ENCODE data around the gene KCNJ6. TPM values are rescaled to one million over a fixed set of nuclear protein-coding genes. Genes with fewer than 3 reads are reported as not detected.

Gene KCNJ6
- total RNA-seq, 1 experiment from 2014 or later = 1.2 TPM

DNA sequence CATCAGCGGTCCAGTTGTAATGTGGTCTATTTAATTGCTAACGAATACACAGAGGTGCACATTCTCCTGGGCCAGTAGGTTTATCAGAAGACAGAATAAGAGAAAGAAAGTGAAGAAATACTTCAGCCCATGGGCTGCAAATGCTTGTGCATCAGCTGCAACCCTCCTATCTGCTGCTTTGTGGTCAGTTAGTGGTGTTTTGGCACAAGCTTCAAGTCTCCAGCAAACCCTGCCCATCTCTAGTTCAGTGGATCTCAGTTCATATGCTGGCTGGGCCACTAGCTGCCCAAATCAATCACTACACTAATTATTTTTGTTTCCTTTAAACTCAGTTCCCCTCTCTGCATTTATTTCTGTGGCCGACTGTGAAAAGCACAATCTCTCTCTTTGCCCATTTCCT is 124.2 kb downstream of the KCNJ6 start:
- Mint-ChIP-seq H3K4me1 (peaks cover 3 to 7% of the 10 kb centered on the region in 2 experiments; a peak in 3 of 4 replicates), H3K9me3 (peaks cover 0 to 3% of the 10 kb centered on the region in 2 experiments; a peak in 1 of 5 replicates), H3K27ac (no peak overlapping the region), H3K36me3 (ENCODE audit: insufficient read depth in 1 of 3, low read depth in 3 of 3) (no peaks in the 10 kb centered on the region), H3K4me3 (no peak overlapping the region), H3K27me3 (ENCODE audit: low read depth) (no peaks in the 10 kb centered on the region; the same call in 1 of the 2 replicates)
- WGBS (ENCODE audit: extremely low coverage, insufficient read length, low lambda C conversion rate) = no CpG with 5 or more reads among the region's 3 CpGs
- no peak overlapping the region for H4K91ac ChIP-seq (ENCODE audit: insufficient read length, low read depth, low read length)
- H3K23ac ChIP-seq (ENCODE audit: insufficient read length, low read depth, low read length) = no peak overlapping the region
- H2BK5ac ChIP-seq (ENCODE audit: insufficient read length, low read length) = no peak overlapping the region
- H2BK15ac ChIP-seq (ENCODE audit: low read depth, low read length) = no peak overlapping the region
- H2AFZ ChIP-seq (ENCODE audit: low read length) = no peak overlapping the region
- no peak overlapping the region for H2BK120ac ChIP-seq (ENCODE audit: low read depth, low read length, poor library complexity, severe bottlenecking)
- no peak overlapping the region for H3K27ac ChIP-seq (ENCODE audit: insufficient read length, low read depth, low read length)
- no peak overlapping the region for H3K14ac ChIP-seq (ENCODE audit: insufficient read depth, low read length)
- no peaks in the 10 kb centered on the region for H4K20me1 ChIP-seq (ENCODE audit: control insufficient read depth, insufficient read depth, insufficient read length)
- no peak overlapping the region for H2BK20ac ChIP-seq (ENCODE audit: low read depth, low read length, poor library complexity, severe bottlenecking)
- no peak overlapping the region for H2AK5ac ChIP-seq (ENCODE audit: insufficient read length, low read length)
- H2BK12ac ChIP-seq (ENCODE audit: insufficient read length, low read depth, low read length) = no peak overlapping the region
- H3K4ac ChIP-seq (ENCODE audit: low read depth, low read length) = no peak overlapping the region
- no peaks in the 10 kb centered on the region for H3K79me1 ChIP-seq (ENCODE audit: insufficient read depth, low read depth, low read length, poor library complexity, severe bottlenecking)
- no peaks in the 10 kb centered on the region for H3K27me3 ChIP-seq (ENCODE audit: insufficient read depth, low read length)
- no peak overlapping the region for H4K8ac ChIP-seq (replicated peaks; ENCODE audit: insufficient read length, low read depth, low read length)
- no peak overlapping the region for H4K5ac ChIP-seq (ENCODE audit: insufficient read length, low read depth, low read length)
- no peak for DNase-seq
- H3K9ac ChIP-seq (ENCODE audit: extremely low read depth, insufficient read length, low read length) = no peak overlapping the region
- no peaks in the 10 kb centered on the region for H3K23me2 ChIP-seq (ENCODE audit: insufficient read length, low read depth, low read length, poor library complexity, severe bottlenecking)
- no peak overlapping the region for H3K18ac ChIP-seq (ENCODE audit: insufficient read length, low read depth, low read length)
- H3T11ph ChIP-seq (ENCODE audit: low read length) = no peak overlapping the region
- H3K56ac ChIP-seq (ENCODE audit: insufficient read length, low read depth, low read length) = no peak overlapping the region
- H3K4me1 ChIP-seq (ENCODE audit: insufficient read depth, low read length) = no peaks in the 10 kb centered on the region; the same call in 1 of the 2 replicates
- TF ChIP-seq, protein P1, sequence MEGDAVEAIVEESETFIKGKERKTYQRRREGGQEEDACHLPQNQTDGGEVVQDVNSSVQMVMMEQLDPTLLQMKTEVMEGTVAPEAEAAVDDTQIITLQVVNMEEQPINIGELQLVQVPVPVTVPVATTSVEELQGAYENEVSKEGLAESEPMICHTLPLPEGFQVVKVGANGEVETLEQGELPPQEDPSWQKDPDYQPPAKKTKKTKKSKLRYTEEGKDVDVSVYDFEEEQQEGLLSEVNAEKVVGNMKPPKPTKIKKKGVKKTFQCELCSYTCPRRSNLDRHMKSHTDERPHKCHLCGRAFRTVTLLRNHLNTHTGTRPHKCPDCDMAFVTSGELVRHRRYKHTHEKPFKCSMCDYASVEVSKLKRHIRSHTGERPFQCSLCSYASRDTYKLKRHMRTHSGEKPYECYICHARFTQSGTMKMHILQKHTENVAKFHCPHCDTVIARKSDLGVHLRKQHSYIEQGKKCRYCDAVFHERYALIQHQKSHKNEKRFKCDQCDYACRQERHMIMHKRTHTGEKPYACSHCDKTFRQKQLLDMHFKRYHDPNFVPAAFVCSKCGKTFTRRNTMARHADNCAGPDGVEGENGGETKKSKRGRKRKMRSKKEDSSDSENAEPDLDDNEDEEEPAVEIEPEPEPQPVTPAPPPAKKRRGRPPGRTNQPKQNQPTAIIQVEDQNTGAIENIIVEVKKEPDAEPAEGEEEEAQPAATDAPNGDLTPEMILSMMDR (conservative IDR thresholded peaks at IDR 0.05) = no peak
- no peaks in the 10 kb centered on the region for H3K9me3 ChIP-seq (ENCODE audit: control insufficient read depth, low read depth, low read length)
- H3K79me2 ChIP-seq (ENCODE audit: insufficient read depth, low read length) = no peaks in the 10 kb centered on the region
- H3K4me2 ChIP-seq (ENCODE audit: insufficient read depth, insufficient read length, low read length) = no peak overlapping the region

Measured in H9 (cell line).